HK-2 (cell line): Measurements from ENCODE around the gene FRAT1.

Experiments used
- DNase-seq: peaks from one replicate; pipeline ENCODE4 v3.0.0-alpha.2; 2018; ENCODE audit not compliant: unreplicated experiment

FRAT1 gene

GRCh38 chr10:97365761-97366351 lies 46.8 kb downstream of the FRAT1 start:
- DNase-seq, result no peak

DNA sequence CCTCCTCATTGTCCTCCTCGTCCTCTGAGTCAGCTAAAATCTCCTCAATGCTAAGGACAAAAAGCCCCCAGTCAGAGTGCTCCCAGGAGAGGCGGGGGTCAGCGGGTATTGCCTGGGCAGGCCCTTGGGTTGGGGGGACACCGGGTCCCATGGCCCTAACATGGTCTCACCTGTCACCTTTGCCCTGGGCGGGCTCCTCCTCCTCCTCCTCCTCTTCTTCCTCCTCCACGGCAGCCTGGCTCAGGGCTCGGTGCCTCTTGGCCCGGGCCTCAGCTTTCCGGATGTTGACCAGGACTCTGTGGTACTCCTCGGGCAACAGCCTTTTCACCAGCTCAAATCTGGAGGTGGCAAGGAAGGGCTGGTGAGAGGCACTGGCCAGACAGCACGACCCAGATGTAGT lies 47.5 kb downstream of the FRAT1 start:
- no peak for DNase-seq

GRCh38 chr10:97367126-97367649 lies 48.1 kb downstream of the FRAT1 start:
- no peak for DNase-seq
